AG04450 (cell line): Measurements from ENCODE around the gene GALK2. TPM values are rescaled to one million over a fixed set of nuclear protein-coding genes. Genes with fewer than 3 reads are reported as not detected.

Experiments
- CTCF ChIA-PET: fragments of 300-600, 350-600 bp; formaldehyde crosslinking; extraction: SDS; loops from one replicate; lab custom pipeline; 2022; ENCODE audit warnings: antibody characterized with exemption, inconsistent platforms; lab: Charles Lee
- POLR2A ChIA-PET: fragments of 350-600 bp; formaldehyde crosslinking; extraction: SDS; loops from one replicate; lab custom pipeline; 2021; ENCODE audit warnings: antibody characterized with exemption, inconsistent platforms; lab: Yijun Ruan, JAX
- DNase-seq: peaks from one replicate; pipeline ENCODE4 v3.0.0-alpha.2; 2011; ENCODE audit warnings: low read depth, low spot score
- H3K27ac ChIP-seq: one replicate; pipeline ENCODE4 v1.5.1; 2012; ENCODE audit warnings: low read depth, low read length, control low read depth
- H3K27me3 ChIP-seq: one replicate; pipeline ENCODE4 v1.6.0; 2012; ENCODE audit warnings: low read length; ENCODE audit not compliant: control insufficient read depth, insufficient read depth
- H3K4me3 ChIP-seq: 2 replicates; pipeline ENCODE4 v1.5.1; 2011; ENCODE audit warnings: mild to moderate bottlenecking, low read depth, low read length, control low read depth
- H3K9me3 ChIP-seq: 2 replicates; pipeline ENCODE4 v1.5.1; 2012; ENCODE audit warnings: low read length; ENCODE audit not compliant: control insufficient read depth, insufficient read depth
- CTCF ChIP-seq: IDR thresholded peaks from 2 replicates; pipeline ENCODE4 v1.5.1; 2011; ENCODE audit warnings: low read depth, low read length, control low read depth, inconsistent platforms
- polyA plus RNA-seq: library from polyadenylated mRNA; depleted of rRNA; stranded (reverse); fragments of >200 nt; gene quantifications from 2 replicates; pipeline ENCODE4 v1.2.3, GENCODE V29; 2011

The GALK2 gene
- polyA plus RNA-seq, 1 experiment = 32.2 TPM

- no peaks in the 10 kb centered on the region for H3K9me3 ChIP-seq
- H3K27ac ChIP-seq = no peak overlapping the region
Measured at GRCh38 chr15:49185473-49185872, 15.4 kb downstream of the GALK2 start.

GRCh38 chr15:49187549-49188245 is 17.6 kb downstream of the GALK2 start:
- ChIA-PET CTCF (interaction anchor here (1.6 kb wide), 1 partner anchor 235 kb away, joined by 4 read pairs; the partner anchor contains the start of gene FGF7), POLR2A (interaction anchor here (0.6 kb wide), 1 partner anchor 18 kb away, joined by 3 read pairs; the partner anchor contains the start of gene GALK2)
- Histone ChIP-seq H3K9me3 (no peaks in the 10 kb centered on the region), H3K27ac (peak overlapping the region; percentile 41), H3K4me3 (no peak overlapping the region), H3K27me3 (no peaks in the 10 kb centered on the region)
- peak; percentile 43 for DNase-seq
- TF ChIP-seq CTCF = no peak

More at GRCh38 chr15:49185473-49185872, 15.4 kb downstream of the GALK2 start:
- no peak for DNase-seq
- Histone ChIP-seq H3K4me3 (no peak overlapping the region), H3K27me3 (no peaks in the 10 kb centered on the region)
- no peak for TF ChIP-seq CTCF
- CTCF ChIA-PET = no interaction called here
- POLR2A ChIA-PET = no interaction called here

GRCh38 chr15:49188933-49189332 is 18.9 kb downstream of the GALK2 start:
- POLR2A ChIA-PET = no interaction called here

GRCh38 chr15:49189631-49190030 is 19.6 kb downstream of the GALK2 start:
- no peak for TF ChIP-seq CTCF
- no peaks in the 10 kb centered on the region for H3K9me3 ChIP-seq
- H3K4me3 ChIP-seq = no peak overlapping the region
- H3K27ac ChIP-seq = no peak overlapping the region
- CTCF ChIA-PET = no interaction called here
- POLR2A ChIA-PET = no interaction called here
- no peak for DNase-seq
- H3K27me3 ChIP-seq = no peaks in the 10 kb centered on the region

More at GRCh38 chr15:49188933-49189332, 18.9 kb downstream of the GALK2 start:
- CTCF ChIA-PET = no interaction called here
- H3K9me3 ChIP-seq = no peaks in the 10 kb centered on the region
- TF ChIP-seq CTCF = no peak
- H3K27ac ChIP-seq = no peak overlapping the region
- no peak for DNase-seq
- no peaks in the 10 kb centered on the region for H3K27me3 ChIP-seq
- no peak overlapping the region for H3K4me3 ChIP-seq

- no peak overlapping the region for H3K4me3 ChIP-seq
- no peak overlapping the region for H3K27ac ChIP-seq
- ChIA-PET POLR2A (no interaction called here), CTCF (no interaction called here)
- H3K9me3 ChIP-seq = no peaks in the 10 kb centered on the region
- no peak for TF ChIP-seq CTCF
- H3K27me3 ChIP-seq = no peaks in the 10 kb centered on the region
- no peak for DNase-seq
Measured at GRCh38 chr15:49190586-49190985, 20.5 kb downstream of the GALK2 start.
